Heart left ventricle (tissue), 13 donors: Measurements from ENCODE around the gene ULK4.

Source experiments
- CTCF ChIP-seq, 12 donors: fragments of 200-600 bp; sonication (generic) in 4 of 12; IDR thresholded peaks; one replicate each; pipeline versions ENCODE4 v1.5.0 to v1.8.0; 2018 to 2022; ENCODE audit warnings: antibody characterized with exemption in 12 of 12, mild to moderate bottlenecking in 5 of 12
- POLR2A ChIP-seq, 2 donors: fragments of 450-650 bp; IDR thresholded peaks; one replicate each; pipeline ENCODE4 v1.6.1; 2017; ENCODE audit warnings: antibody characterized with exemption in 2 of 2, mild to moderate bottlenecking in 2 of 2, moderate library complexity in 2 of 2
- donor health status: ischemic (EF 13 %, LVEDD 7.1; RV severe dilation, severe dysfunction).
- donor health status: DM: no; HTN: yes; CAD: no.
- donor health status: DM: no; HTN: no; CAD: no.
- donor health status: ischemic (EF 25% LVEDD 6.9; RV normal size, moderate dysfunction).
- donor health status: ischemic (EF 25% LVEDD 5.7; RV mildly dilated, moderate dysfunction).
- donor health status: ischemic (EF 35%, LVEDD 5.7; RV mildly dilated, moderate dysfunction).
- donor health status: nonischemic (EF 11% LVEDD 7.7; RV severe dilation, severe dysfunction).
- donor health status: DM: yes; HTN: yes; CAD: no.
- donor health status: PGD.
- donor health status: ischemic (EF 29% LVEDD 5.4; RV normal size, mild dysfunction).
- donor health status: nonischemic (EF 23%, LVEDD 6.1; RV moderate dilation, normal function).

DNA sequence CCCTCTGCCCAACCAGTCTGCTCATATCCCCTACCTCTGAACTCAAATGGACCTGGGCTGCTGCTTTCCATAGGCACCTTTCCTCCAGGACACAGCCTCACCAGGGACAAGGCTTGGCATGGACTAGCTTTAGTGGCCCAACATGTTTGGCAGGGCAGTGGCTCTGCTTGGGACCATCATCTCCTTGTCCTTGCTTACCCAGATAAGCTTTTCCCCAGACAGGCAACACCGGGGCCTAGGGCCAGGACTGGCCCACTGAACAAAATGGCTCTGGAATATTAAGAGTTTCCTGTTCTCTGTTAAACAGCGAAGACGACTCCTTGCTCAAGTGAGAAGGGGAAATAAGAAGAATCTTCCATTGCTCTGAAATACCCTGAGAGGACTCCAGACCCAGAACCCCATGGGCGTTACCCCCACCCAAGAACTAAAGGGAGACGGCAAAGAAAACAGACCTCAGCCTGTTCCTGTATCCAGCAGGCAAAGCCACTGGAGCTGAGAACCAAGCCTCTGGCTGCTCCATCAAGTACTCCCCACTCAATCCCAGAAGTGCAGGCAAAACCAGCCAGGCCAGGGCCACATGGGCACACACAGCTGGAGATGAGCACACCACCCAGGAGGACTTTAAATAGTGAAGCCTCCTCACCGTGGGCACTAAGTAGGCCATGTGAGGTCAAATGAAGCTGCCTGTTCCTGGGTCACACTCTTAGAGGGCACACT is 717.1 kb downstream of the ULK4 start:
- TF ChIP-seq CTCF (IDR thresholded peaks at IDR 0.05) (no peak), POLR2A (IDR thresholded peaks at IDR 0.05) (no peak)
